Renal cortex interstitium (tissue), 11 donors: ENCODE data around the gene NEDD1. TPM values are rescaled to one million over a fixed set of nuclear protein-coding genes. Genes with fewer than 3 reads are reported as not detected.
A peak's percentile ranks its signal among the peaks of the same experiment; 100 is the strongest.

Source experiments
- DNase-seq, 11 donors: peaks; one replicate each; pipeline ENCODE4 v3.0.0-alpha.2; 2013; ENCODE audit warnings: low read depth in 9 of 11, low spot score in 4 of 11; ENCODE audit errors: extremely low read depth in 1 of 11
- polyA plus RNA-seq, 3 donors: library from polyadenylated mRNA; unstranded; fragments of 120-200 nt; gene quantifications; one replicate each; pipeline ENCODE4 v1.2.1, GENCODE V29; 2013; ENCODE audit not compliant: insufficient read length in 3 of 3

The NEDD1 gene
- polyA plus RNA-seq, 3 donors: 29.9 to 40.3 (median 32.0) TPM

- peak in 9 of 11 donors; percentile 7 to 65 (median 35) for DNase-seq
Observed at GRCh38 chr12:96886998-96887677, 19.9 kb upstream of the NEDD1 start.

- no peak for DNase-seq
Observed at GRCh38 chr12:96889273-96889933, 17.7 kb upstream of the NEDD1 start.

GRCh38 chr12:96890331-96890730, 16.7 kb upstream of the NEDD1 start:
- DNase-seq: no peak

GRCh38 chr12:96892104-96892503, 15.0 kb upstream of the NEDD1 start:
- no peak for DNase-seq

- DNase-seq: no peak
Observed at GRCh38 chr12:96897421-96897820, 9.6 kb upstream of the NEDD1 start.

GRCh38 chr12:96901175-96901574, 5.9 kb upstream of the NEDD1 start:
- no peak for DNase-seq

GRCh38 chr12:96902076-96902475, 5.0 kb upstream of the NEDD1 start:
- no peak for DNase-seq

- DNase-seq: peak in 2 of 11 donors; percentile 3 to 9
Observed at GRCh38 chr12:96906498-96906848, 584 bp upstream of the NEDD1 start.

GRCh38 chr12:96907671-96908422, 790 bp downstream of the NEDD1 start:
- peak in 9 of 11 donors; percentile 15 to 45 (median 20) for DNase-seq

- no peak for DNase-seq
Observed at GRCh38 chr12:96908423-96908675, 1.3 kb downstream of the NEDD1 start.

- DNase-seq: no peak
Observed at GRCh38 chr12:96912261-96912660, 5.2 kb downstream of the NEDD1 start.

GRCh38 chr12:96912943-96913342, 5.9 kb downstream of the NEDD1 start:
- DNase-seq: no peak

- DNase-seq: no peak
Observed at GRCh38 chr12:96919510-96920210, 12.6 kb downstream of the NEDD1 start.

GRCh38 chr12:96948782-96949181, 41.7 kb downstream of the NEDD1 start:
- DNase-seq: no peak

GRCh38 chr12:96979532-96979931, 72.5 kb downstream of the NEDD1 start:
- no peak for DNase-seq

GRCh38 chr12:96980991-96981414, 73.9 kb downstream of the NEDD1 start:
- DNase-seq: peak in 2 of 11 donors; percentile 9 to 20

GRCh38 chr12:96981911-96982310, 74.9 kb downstream of the NEDD1 start:
- no peak for DNase-seq

GRCh38 chr12:96982671-96983070, 75.6 kb downstream of the NEDD1 start:
- DNase-seq: no peak

- peak in 6 of 11 donors; percentile 21 to 34 (median 28) for DNase-seq
Observed at GRCh38 chr12:96985515-96986362, 78.7 kb downstream of the NEDD1 start.
